ENCODE measurements around the gene LRIG3.
"Not testable (repeated sequence)": the region's sequence is repeated elsewhere in the genome, so short reads cannot be mapped to it uniquely, and the experiment has no call there.

The LRIG3 gene

GRCh38 chr12:58860788-58861240, 59.5 kb downstream of the LRIG3 start:
- Histone ChIP-seq H3K4me3 (replicated peaks; ENCODE audit: insufficient read depth, low read length) (no peak overlapping the region), H3K27me3 (ENCODE audit: insufficient read depth, poor library complexity, severe bottlenecking) (no peaks in the 10 kb centered on the region), H3K27ac (replicated peaks) (no peak overlapping the region)
- TF ChIP-seq SPI1 (IDR thresholded peaks at IDR 0.05; ENCODE audit: borderline replicate concordance, low read depth) (no peak), CTCF (IDR thresholded peaks at IDR 0.05; ENCODE audit: insufficient read depth, low read length) (no peak), REST (IDR thresholded peaks at IDR 0.05; ENCODE audit: insufficient replicate concordance, low read depth) (no peak), POLR2AphosphoS5 (IDR thresholded peaks at IDR 0.05; ENCODE audit: low read depth) (no peak), GABPA (IDR thresholded peaks at IDR 0.05; ENCODE audit: low read depth) (no peak)
- no peak for DNase-seq (ENCODE audit: low read depth in 1 of 2, low spot score in 1 of 2)

- Histone ChIP-seq H3K4me3 (replicated peaks; ENCODE audit: insufficient read depth, low read length) (no peak overlapping the region), H3K27me3 (ENCODE audit: insufficient read depth, poor library complexity, severe bottlenecking) (no peaks in the 10 kb centered on the region), H3K27ac (replicated peaks) (no peak overlapping the region)
- TF ChIP-seq GABPA (IDR thresholded peaks at IDR 0.05; ENCODE audit: low read depth) (no peak), POLR2AphosphoS5 (IDR thresholded peaks at IDR 0.05; ENCODE audit: low read depth) (no peak), REST (IDR thresholded peaks at IDR 0.05; ENCODE audit: insufficient replicate concordance, low read depth) (no peak), CTCF (IDR thresholded peaks at IDR 0.05; ENCODE audit: insufficient read depth, low read length) (no peak), SPI1 (IDR thresholded peaks at IDR 0.05; ENCODE audit: borderline replicate concordance, low read depth) (no peak)
- DNase-seq (ENCODE audit: low read depth in 1 of 2, low spot score in 1 of 2) = no peak
These were observed 60.1 kb downstream of the LRIG3 start for GRCh38 chr12:58860056-58860787.

- Histone ChIP-seq H3K27me3 (ENCODE audit: insufficient read depth, poor library complexity, severe bottlenecking) (no peaks in the 10 kb centered on the region), H3K4me3 (replicated peaks; ENCODE audit: insufficient read depth, low read length) (no peak overlapping the region), H3K27ac (replicated peaks) (no peak overlapping the region)
- no peak for DNase-seq (ENCODE audit: low read depth in 1 of 2, low spot score in 1 of 2)
- TF ChIP-seq GABPA (IDR thresholded peaks at IDR 0.05; ENCODE audit: low read depth) (no peak), REST (IDR thresholded peaks at IDR 0.05; ENCODE audit: insufficient replicate concordance, low read depth) (no peak), POLR2AphosphoS5 (IDR thresholded peaks at IDR 0.05; ENCODE audit: low read depth) (no peak), CTCF (IDR thresholded peaks at IDR 0.05; ENCODE audit: insufficient read depth, low read length) (no peak), SPI1 (IDR thresholded peaks at IDR 0.05; ENCODE audit: borderline replicate concordance, low read depth) (no peak)
These were observed 62.3 kb downstream of the LRIG3 start for GRCh38 chr12:58858030-58858429.

- not testable (repeated sequence) for DNase-seq (ENCODE audit: low read depth in 1 of 2, low spot score in 1 of 2); H3K27me3 ChIP-seq (ENCODE audit: insufficient read depth, poor library complexity, severe bottlenecking); H3K27ac ChIP-seq (replicated peaks)
These were observed 63.1 kb downstream of the LRIG3 start for GRCh38 chr12:58857206-58857605.

GRCh38 chr12:58855630-58856029, 64.7 kb downstream of the LRIG3 start:
- H3K27me3 ChIP-seq (ENCODE audit: insufficient read depth, poor library complexity, severe bottlenecking); DNase-seq (ENCODE audit: low read depth in 1 of 2, low spot score in 1 of 2); H3K4me3 ChIP-seq (replicated peaks; ENCODE audit: insufficient read depth, low read length); H3K27ac ChIP-seq (replicated peaks): not testable (repeated sequence)

More at GRCh38 chr12:58857206-58857605, 63.1 kb downstream of the LRIG3 start:
- H3K4me3 ChIP-seq (replicated peaks; ENCODE audit: insufficient read depth, low read length) = not testable (repeated sequence)
